K562 (cell line): ENCODE data around the gene TMEM132E. TPM values are rescaled to one million over a fixed set of nuclear protein-coding genes. Genes with fewer than 3 reads are reported as not detected.

Source experiments
- CTBP1 ChIP-seq: fragments of 450-650 bp; IDR thresholded peaks from 2 replicates; pipeline ENCODE4 v1.6.1; 2016; ENCODE audit warnings: borderline replicate concordance
- E2F5 ChIP-seq: sonication (generic); formaldehyde crosslinking; IDR thresholded peaks from 2 replicates; pipeline ENCODE4 v1.8.0; 2022; ENCODE audit warnings: mild to moderate bottlenecking, missing genetic modification reagents
- FOS ChIP-seq: IDR thresholded peaks from 3 replicates; pipeline ENCODE4 v1.6.1; 2011; ENCODE audit not compliant: insufficient read length; ENCODE audit errors: extremely low read depth
- PHF20 ChIP-seq: fragments of 450-650 bp; IDR thresholded peaks from 2 replicates; pipeline ENCODE4 v1.6.1; 2018; ENCODE audit not compliant: partially characterized antibody
- RBM34 ChIP-seq: fragments of 200-400 bp; formaldehyde crosslinking; IDR thresholded peaks from 2 replicates; pipeline ENCODE4 v1.6.1; 2018; ENCODE audit warnings: low read length, borderline replicate concordance; ENCODE audit not compliant: insufficient read depth
- TCF3 ChIP-seq: sonication (generic); formaldehyde crosslinking; IDR thresholded peaks from 2 replicates; pipeline ENCODE4 v1.4.0; 2020; ENCODE audit warnings: mild to moderate bottlenecking, missing genetic modification reagents
- THAP12 ChIP-seq: fragments of 250-450 bp; sonication (Bioruptor Pico); IDR thresholded peaks from 2 replicates; pipeline ENCODE4 v1.9.0; 2021; ENCODE audit warnings: mild to moderate bottlenecking, inconsistent platforms
- THRAP3 ChIP-seq: fragments of 450-650 bp; IDR thresholded peaks from 2 replicates; pipeline ENCODE4 v1.6.1; 2016; ENCODE audit warnings: mild to moderate bottlenecking, inconsistent platforms, borderline replicate concordance
- polyA plus RNA-seq, 8 experiments: library from polyadenylated mRNA; depleted of rRNA in 4 of 8; stranded (reverse) in 5 of 8; unstranded in 3 of 8; fragments of >200 nt; fragmentation: Nextera tagmentation in 2 of 8; fragmentation: Illumina TruSeq in 1 of 8; extraction: Ambion mirVana in 2 of 8; extraction: Trizol in 1 of 8; gene quantifications; 2 replicates each; pipeline versions ENCODE4 v1.2.1 to v1.2.3, GENCODE V29; 2011 to 2014; ENCODE audit warnings: inconsistent platforms in 1 of 8, missing spikeins in 1 of 8
- total RNA-seq, 7 experiments: library from RNA; depleted of rRNA in 6 of 7; stranded (reverse); fragments of >200 nt in 6 of 7; fragmentation: Illumina TruSeq in 2 of 7; extraction: Trizol in 2 of 7; gene quantifications; 2 replicates each; pipeline versions ENCODE4 v1.2.1 to v1.2.3, GENCODE V29; 2011 to 2021; ENCODE audit warnings: low replicate concordance in 1 of 7

The TMEM132E gene
- total and polyA plus RNA-seq, 9 of the 15 experiments (the other 6 are each of a cell fraction or from before 2014, with no cell fraction given), result not detected

- no peak for TF ChIP-seq THAP12 (CRISPR knock-in tag)
- TF ChIP-seq E2F5, result no peak
- no peak for TF ChIP-seq RBM34
- no peak for TF ChIP-seq CTBP1
- TF ChIP-seq TCF3, result no peak
- no peak for TF ChIP-seq THRAP3
- no peak for TF ChIP-seq FOS
- TF ChIP-seq PHF20, result no peak
- TF ChIP-seq, all 486 proteins: peak for 0
Measured at GRCh38 chr17:34673516-34673915, 94.1 kb downstream of the TMEM132E start (continued).
